ENCODE measurements around the gene TRIM65. TPM values are rescaled to one million over a fixed set of nuclear protein-coding genes. Genes with fewer than 3 reads are reported as not detected.
"Not testable (repeated sequence)": the region's sequence is repeated elsewhere in the genome, so short reads cannot be mapped to it uniquely, and the experiment has no call there.

TRIM65 gene
- total and polyA plus RNA-seq, 4 donors: 11.7 to 24.8 (median 18.1) TPM

GRCh38 chr17:75868730-75869281, 27.9 kb downstream of the TRIM65 start:
- not testable (repeated sequence) for DNase-seq (ENCODE audit: low read depth in 4 of 6, low spot score in 6 of 6); H3K27me3 ChIP-seq (ENCODE audit: control insufficient read depth, insufficient read depth, low read length); H3K9me3 ChIP-seq (ENCODE audit: control insufficient read depth, insufficient read depth, low read length); H3K4me3 ChIP-seq (ENCODE audit: low read depth, low read length)
- WGBS (ENCODE audit: insufficient coverage): 89% methylated on average over 3 of the region's 12 CpGs
- Histone ChIP-seq H3K27ac (ENCODE audit: low read depth, low read length) (peak overlapping the region; percentile 94), H3K4me1 (ENCODE audit: control insufficient read depth, insufficient read depth, low read length) (peaks cover 58% of the 10 kb centered on the region), H3K36me3 (ENCODE audit: control insufficient read depth, insufficient read depth, low read length) (peaks cover 11% of the 10 kb centered on the region)

- Histone ChIP-seq H3K4me1 (ENCODE audit: control insufficient read depth, insufficient read depth, low read length) (peaks cover 45% of the 10 kb centered on the region), H3K27ac (ENCODE audit: low read depth, low read length) (peak overlapping the region; percentile 52)
- peak in 1 of 6 donors; percentile 13 for DNase-seq (ENCODE audit: low read depth in 4 of 6, low spot score in 6 of 6)
- 56% methylated on average over 8 of the region's 17 CpGs for WGBS (ENCODE audit: insufficient coverage)
- H3K36me3 ChIP-seq (ENCODE audit: control insufficient read depth, insufficient read depth, low read length); H3K9me3 ChIP-seq (ENCODE audit: control insufficient read depth, insufficient read depth, low read length); H3K27me3 ChIP-seq (ENCODE audit: control insufficient read depth, insufficient read depth, low read length); H3K4me3 ChIP-seq (ENCODE audit: low read depth, low read length): not testable (repeated sequence)
These were observed 31.2 kb downstream of the TRIM65 start for GRCh38 chr17:75865404-75866188.

GRCh38 chr17:75864887-75865286, 31.9 kb downstream of the TRIM65 start:
- not testable (repeated sequence) for H3K27me3 ChIP-seq (ENCODE audit: control insufficient read depth, insufficient read depth, low read length); DNase-seq (ENCODE audit: low read depth in 4 of 6, low spot score in 6 of 6); H3K9me3 ChIP-seq (ENCODE audit: control insufficient read depth, insufficient read depth, low read length); H3K36me3 ChIP-seq (ENCODE audit: control insufficient read depth, insufficient read depth, low read length); H3K4me3 ChIP-seq (ENCODE audit: low read depth, low read length)
- Histone ChIP-seq H3K27ac (ENCODE audit: low read depth, low read length) (peak overlapping the region; percentile 67), H3K4me1 (ENCODE audit: control insufficient read depth, insufficient read depth, low read length) (peaks cover 37% of the 10 kb centered on the region)
- WGBS (ENCODE audit: insufficient coverage): 88% methylated on average over 2 of the region's 4 CpGs

- Histone ChIP-seq H3K27ac (ENCODE audit: low read depth, low read length) (peak overlapping the region; percentile 67), H3K4me3 (ENCODE audit: low read depth, low read length) (no peak overlapping the region), H3K4me1 (ENCODE audit: control insufficient read depth, insufficient read depth, low read length) (peaks cover 33% of the 10 kb centered on the region), H3K9me3 (ENCODE audit: control insufficient read depth, insufficient read depth, low read length) (no peaks in the 10 kb centered on the region), H3K36me3 (ENCODE audit: control insufficient read depth, insufficient read depth, low read length) (no peaks in the 10 kb centered on the region), H3K27me3 (ENCODE audit: control insufficient read depth, insufficient read depth, low read length) (no peaks in the 10 kb centered on the region)
- WGBS (ENCODE audit: insufficient coverage): 12% methylated on average over 3 of the region's 8 CpGs
- peak in 2 of 6 donors; percentile 38 to 69 for DNase-seq (ENCODE audit: low read depth in 4 of 6, low spot score in 6 of 6)
These were observed 32.3 kb downstream of the TRIM65 start for GRCh38 chr17:75864448-75864871.

- no peak overlapping the region for H3K27ac ChIP-seq (ENCODE audit: low read depth, low read length)
- H3K9me3 ChIP-seq (ENCODE audit: control insufficient read depth, insufficient read depth, low read length): no peaks in the 10 kb centered on the region
- no peaks in the 10 kb centered on the region for H3K36me3 ChIP-seq (ENCODE audit: control insufficient read depth, insufficient read depth, low read length)
- H3K27me3 ChIP-seq (ENCODE audit: control insufficient read depth, insufficient read depth, low read length): no peaks in the 10 kb centered on the region
- peaks cover 23% of the 10 kb centered on the region for H3K4me1 ChIP-seq (ENCODE audit: control insufficient read depth, insufficient read depth, low read length)
- DNase-seq (ENCODE audit: low read depth in 4 of 6, low spot score in 6 of 6): no peak
- WGBS (ENCODE audit: insufficient coverage): 88% methylated on average over 8 of the region's 9 CpGs
- no peak overlapping the region for H3K4me3 ChIP-seq (ENCODE audit: low read depth, low read length)
These were observed 34.8 kb downstream of the TRIM65 start for GRCh38 chr17:75861927-75862317.

GRCh38 chr17:75859358-75859757, 37.4 kb downstream of the TRIM65 start:
- not testable (repeated sequence) for H3K4me3 ChIP-seq (ENCODE audit: low read depth, low read length); H3K27me3 ChIP-seq (ENCODE audit: control insufficient read depth, insufficient read depth, low read length); H3K36me3 ChIP-seq (ENCODE audit: control insufficient read depth, insufficient read depth, low read length); DNase-seq (ENCODE audit: low read depth in 4 of 6, low spot score in 6 of 6); H3K9me3 ChIP-seq (ENCODE audit: control insufficient read depth, insufficient read depth, low read length); H3K27ac ChIP-seq (ENCODE audit: low read depth, low read length)
- H3K4me1 ChIP-seq (ENCODE audit: control insufficient read depth, insufficient read depth, low read length): peaks cover 22% of the 10 kb centered on the region
- WGBS (ENCODE audit: insufficient coverage): 96% methylated on average over 7 of the region's 10 CpGs

- H3K4me1 ChIP-seq (ENCODE audit: control insufficient read depth, insufficient read depth, low read length): peaks cover 35% of the 10 kb centered on the region
- peaks cover 12% of the 10 kb centered on the region for H3K36me3 ChIP-seq (ENCODE audit: control insufficient read depth, insufficient read depth, low read length)
- H3K4me3 ChIP-seq (ENCODE audit: low read depth, low read length): peak overlapping the region; percentile 92
- H3K27ac ChIP-seq (ENCODE audit: low read depth, low read length): peak overlapping the region; percentile 99
- no peaks in the 10 kb centered on the region for H3K27me3 ChIP-seq (ENCODE audit: control insufficient read depth, insufficient read depth, low read length)
- H3K9me3 ChIP-seq (ENCODE audit: control insufficient read depth, insufficient read depth, low read length): no peaks in the 10 kb centered on the region
- WGBS (ENCODE audit: insufficient coverage): under 1% methylated on average over 18 of the region's 24 CpGs
- no peak for DNase-seq (ENCODE audit: low read depth in 4 of 6, low spot score in 6 of 6)
These were observed 40.5 kb downstream of the TRIM65 start for GRCh38 chr17:75856062-75856756.

- peaks cover 19% of the 10 kb centered on the region for H3K36me3 ChIP-seq (ENCODE audit: control insufficient read depth, insufficient read depth, low read length)
- peak within 1 kb of the TSS; percentile 92 for H3K4me3 ChIP-seq (ENCODE audit: low read depth, low read length)
- WGBS (ENCODE audit: insufficient coverage): under 1% methylated on average over 57 of the region's 58 CpGs
- peak within 1 kb of the TSS; percentile 99 for H3K27ac ChIP-seq (ENCODE audit: low read depth, low read length)
- peak; percentile 98 to 100 (median 100) for DNase-seq (ENCODE audit: low read depth in 4 of 6, low spot score in 6 of 6)
- H3K9me3 ChIP-seq (ENCODE audit: control insufficient read depth, insufficient read depth, low read length): no peaks in the 10 kb centered on the region
- peaks cover 40% of the 10 kb centered on the region for H3K4me1 ChIP-seq (ENCODE audit: control insufficient read depth, insufficient read depth, low read length)
- no peaks in the 10 kb centered on the region for H3K27me3 ChIP-seq (ENCODE audit: control insufficient read depth, insufficient read depth, low read length)
These were observed 41.3 kb downstream of the TRIM65 start, which contains the start of gene WBP2 for GRCh38 chr17:75855310-75856061. Gene WBP2, minus strand, starts transcription at chr17:75855335. Its CDS starts 38 bp downstream, at chr17:75855297.

DNA sequence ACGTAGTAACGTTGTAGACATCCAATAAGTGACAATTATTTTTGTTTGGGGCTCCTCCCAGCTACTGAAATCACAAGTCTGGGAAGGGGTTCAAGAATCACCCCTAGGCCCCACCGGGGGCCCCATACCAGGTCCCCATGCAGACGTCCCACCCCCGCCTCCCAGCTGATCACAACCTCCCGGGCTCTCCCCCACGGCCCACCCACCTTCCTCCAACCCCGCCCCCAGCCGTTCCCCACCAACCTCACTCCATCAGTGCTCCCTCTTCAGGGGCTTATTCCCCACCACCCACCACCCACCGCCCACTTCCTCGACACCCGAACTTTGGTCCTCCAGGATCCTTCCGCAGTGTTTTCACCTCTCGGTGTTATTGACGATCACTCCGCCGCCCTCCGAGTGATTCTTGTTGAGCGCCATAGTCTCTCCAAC, 41.9 kb downstream of the TRIM65 start:
- no peaks in the 10 kb centered on the region for H3K9me3 ChIP-seq (ENCODE audit: control insufficient read depth, insufficient read depth, low read length)
- H3K27ac ChIP-seq (ENCODE audit: low read depth, low read length): peak overlapping the region; percentile 78
- no peaks in the 10 kb centered on the region for H3K27me3 ChIP-seq (ENCODE audit: control insufficient read depth, insufficient read depth, low read length)
- H3K36me3 ChIP-seq (ENCODE audit: control insufficient read depth, insufficient read depth, low read length): peaks cover 25% of the 10 kb centered on the region
- H3K4me3 ChIP-seq (ENCODE audit: low read depth, low read length): peak overlapping the region; percentile 92
- DNase-seq (ENCODE audit: low read depth in 4 of 6, low spot score in 6 of 6): no peak
- H3K4me1 ChIP-seq (ENCODE audit: control insufficient read depth, insufficient read depth, low read length): peaks cover 46% of the 10 kb centered on the region
- 0% methylated on average over 18 of the region's 19 CpGs for WGBS (ENCODE audit: insufficient coverage)
